H9 (cell line): ENCODE data around the gene PACS1. TPM values are rescaled to one million over a fixed set of nuclear protein-coding genes. Genes with fewer than 3 reads are reported as not detected.

Source experiments
- DNase-seq: peaks from one replicate; pipeline ENCODE4 v3.0.0-alpha.2; 2017
- H2AFZ ChIP-seq: one replicate; pipeline ENCODE4 v1.6.1; 2013; ENCODE audit warnings: mild to moderate bottlenecking, low read length, control low read depth, moderate library complexity
- H2AK5ac ChIP-seq: 2 replicates; pipeline ENCODE4 v1.6.1; 2013; ENCODE audit warnings: low read length, control low read depth, mixed read lengths; ENCODE audit not compliant: insufficient read length
- H2BK120ac ChIP-seq: one replicate; pipeline ENCODE4 v1.6.1; 2013; ENCODE audit warnings: low read depth, mild to moderate bottlenecking, low read length, control low read depth, inconsistent platforms; ENCODE audit not compliant: poor library complexity, severe bottlenecking
- H2BK12ac ChIP-seq: 2 replicates; pipeline ENCODE4 v1.6.1; 2013; ENCODE audit warnings: low read length, control low read depth, mixed read lengths, low read depth; ENCODE audit not compliant: insufficient read length
- H2BK15ac ChIP-seq: 2 replicates; pipeline ENCODE4 v1.6.1; 2013; ENCODE audit warnings: low read depth, low read length, control low read depth
- H2BK20ac ChIP-seq: one replicate; pipeline ENCODE4 v1.6.1; 2013; ENCODE audit warnings: low read depth, mild to moderate bottlenecking, low read length, control low read depth, inconsistent platforms; ENCODE audit not compliant: poor library complexity, severe bottlenecking
- H2BK5ac ChIP-seq: 2 replicates; pipeline ENCODE4 v1.6.1; 2013; ENCODE audit warnings: low read length, control low read depth, mixed read lengths; ENCODE audit not compliant: insufficient read length
- H3K14ac ChIP-seq: 2 replicates; pipeline ENCODE4 v1.6.1; 2013; ENCODE audit warnings: low read length, control low read depth; ENCODE audit not compliant: insufficient read depth
- H3K18ac ChIP-seq: 2 replicates; pipeline ENCODE4 v1.6.1; 2013; ENCODE audit warnings: low read depth, mild to moderate bottlenecking, mixed read lengths, low read length, control low read depth; ENCODE audit not compliant: insufficient read length
- H3K23ac ChIP-seq: 2 replicates; pipeline ENCODE4 v1.6.1; 2013; ENCODE audit warnings: low read length, control low read depth, mixed read lengths, low read depth; ENCODE audit not compliant: insufficient read length
- H3K23me2 ChIP-seq: 2 replicates; pipeline ENCODE4 v1.6.1; 2013; ENCODE audit warnings: low read depth, mild to moderate bottlenecking, mixed read lengths, low read length, control low read depth; ENCODE audit not compliant: insufficient read length, poor library complexity, severe bottlenecking
- H3K27ac ChIP-seq: 2 replicates; pipeline ENCODE4 v1.5.1; 2013; ENCODE audit warnings: low read length, control low read depth, mixed read lengths, low read depth; ENCODE audit not compliant: insufficient read length
- H3K27me3 ChIP-seq: 2 replicates; pipeline ENCODE4 v1.6.1; 2013; ENCODE audit warnings: low read length, control low read depth, inconsistent platforms; ENCODE audit not compliant: insufficient read depth
- H3K4ac ChIP-seq: 2 replicates; pipeline ENCODE4 v1.6.1; 2013; ENCODE audit warnings: low read depth, mild to moderate bottlenecking, control low read depth, inconsistent platforms, low read length, moderate library complexity
- H3K4me1 ChIP-seq: 2 replicates; pipeline ENCODE4 v1.6.1; 2013; ENCODE audit warnings: low read length, control low read depth, inconsistent platforms; ENCODE audit not compliant: insufficient read depth
- H3K4me2 ChIP-seq: 2 replicates; pipeline ENCODE4 v1.6.1; 2013; ENCODE audit warnings: low read length, control low read depth, mixed read lengths; ENCODE audit not compliant: insufficient read length, insufficient read depth
- H3K56ac ChIP-seq: 2 replicates; pipeline ENCODE4 v1.6.1; 2013; ENCODE audit warnings: low read depth, mild to moderate bottlenecking, mixed read lengths, low read length, control low read depth; ENCODE audit not compliant: insufficient read length
- H3K79me1 ChIP-seq: 2 replicates; pipeline ENCODE4 v1.6.1; 2013; ENCODE audit warnings: low read depth, mild to moderate bottlenecking, moderate library complexity, low read length, control low read depth, inconsistent platforms; ENCODE audit not compliant: insufficient read depth, poor library complexity, severe bottlenecking
- H3K79me2 ChIP-seq: 2 replicates; pipeline ENCODE4 v1.6.1; 2013; ENCODE audit warnings: low read length, control low read depth, inconsistent platforms; ENCODE audit not compliant: insufficient read depth
- H3K9ac ChIP-seq: 2 replicates; pipeline ENCODE4 v1.6.1; 2013; ENCODE audit warnings: low read length, control low read depth, mixed read lengths; ENCODE audit not compliant: insufficient read length; ENCODE audit errors: extremely low read depth
- H3K9me3 ChIP-seq: one replicate; pipeline ENCODE4 v1.6.1; 2013; ENCODE audit warnings: low read depth, low read length, inconsistent platforms; ENCODE audit not compliant: control insufficient read depth
- H3T11ph ChIP-seq: one replicate; pipeline ENCODE4 v1.6.1; 2013; ENCODE audit warnings: mild to moderate bottlenecking, low read length, control low read depth, inconsistent platforms
- H4K20me1 ChIP-seq: one replicate; pipeline ENCODE4 v1.6.1; 2013; ENCODE audit not compliant: control insufficient read depth, insufficient read length, insufficient read depth
- H4K5ac ChIP-seq: 2 replicates; pipeline ENCODE4 v1.6.1; 2013; ENCODE audit warnings: low read depth, mild to moderate bottlenecking, mixed read lengths, low read length, control low read depth; ENCODE audit not compliant: insufficient read length
- H4K8ac ChIP-seq: replicated peaks from 2 replicates; pipeline ENCODE4 v1.6.1; 2013; ENCODE audit warnings: low read length, control low read depth, mixed read lengths, low read depth; ENCODE audit not compliant: insufficient read length
- H4K91ac ChIP-seq: 2 replicates; pipeline ENCODE4 v1.6.1; 2013; ENCODE audit warnings: low read depth, mild to moderate bottlenecking, moderate library complexity, mixed read lengths, low read length, control low read depth; ENCODE audit not compliant: insufficient read length
- H3K27ac Mint-ChIP-seq, 3 experiments: 2 replicates in 2 of 3; 3 replicates in 1 of 3; pipeline ENCODE4 v1.8.0; 2020 to 2021; ENCODE audit warnings: mixed read lengths in 3 of 3, mild to moderate bottlenecking in 1 of 3, moderate library complexity in 1 of 3
- H3K27me3 Mint-ChIP-seq: 2 replicates; pipeline ENCODE4 v1.8.0; 2021; ENCODE audit warnings: low read depth, mild to moderate bottlenecking, moderate library complexity, mixed read lengths
- H3K36me3 Mint-ChIP-seq, 3 experiments: 2 replicates in 2 of 3; 3 replicates in 1 of 3; pipeline ENCODE4 v1.8.0; 2020 to 2021; ENCODE audit warnings: low read depth in 3 of 3, mixed read lengths in 3 of 3; ENCODE audit not compliant: insufficient read depth in 1 of 3
- H3K4me1 Mint-ChIP-seq, 2 experiments: 2 replicates each; pipeline ENCODE4 v1.8.0; 2020; ENCODE audit warnings: mixed read lengths in 2 of 2
- H3K4me3 Mint-ChIP-seq, 2 experiments: 2 replicates in 1 of 2; 3 replicates in 1 of 2; pipeline ENCODE4 v1.8.0; 2020 to 2021; ENCODE audit warnings: mild to moderate bottlenecking in 2 of 2, mixed read lengths in 2 of 2, moderate library complexity in 1 of 2
- H3K9me3 Mint-ChIP-seq, 2 experiments: 2 replicates in 1 of 2; 3 replicates in 1 of 2; pipeline ENCODE4 v1.8.0; 2020; ENCODE audit warnings: mild to moderate bottlenecking in 2 of 2, mixed read lengths in 2 of 2, moderate library complexity in 1 of 2
- WGBS: extraction: QIAGEN DNeasy Blood & Tissue Kit; methylation state at CpG from one replicate; pipeline ENCODE4 v1.1.7; 2013; ENCODE audit warnings: missing lambda C conversion rate, low lambda C conversion rate, mixed read lengths; ENCODE audit not compliant: insufficient read length; ENCODE audit errors: extremely low coverage; 5-methylcytosine and 5-hydroxymethylcytosine counted together
- total RNA-seq: library from RNA; stranded (reverse); gene quantifications from 2 replicates; pipeline ENCODE4 v1.2.1, GENCODE V29; 2021
- TF ChIP-seq, protein P1 (sequence below): fragments of 200-600 bp; sonication (generic); conservative IDR thresholded peaks from 3 replicates; pipeline ENCODE4 v1.8.0; 2021; ENCODE audit warnings: antibody characterized with exemption, mild to moderate bottlenecking

PACS1 gene
- total RNA-seq, 1 experiment from 2014 or later = 35.5 TPM

DNA sequence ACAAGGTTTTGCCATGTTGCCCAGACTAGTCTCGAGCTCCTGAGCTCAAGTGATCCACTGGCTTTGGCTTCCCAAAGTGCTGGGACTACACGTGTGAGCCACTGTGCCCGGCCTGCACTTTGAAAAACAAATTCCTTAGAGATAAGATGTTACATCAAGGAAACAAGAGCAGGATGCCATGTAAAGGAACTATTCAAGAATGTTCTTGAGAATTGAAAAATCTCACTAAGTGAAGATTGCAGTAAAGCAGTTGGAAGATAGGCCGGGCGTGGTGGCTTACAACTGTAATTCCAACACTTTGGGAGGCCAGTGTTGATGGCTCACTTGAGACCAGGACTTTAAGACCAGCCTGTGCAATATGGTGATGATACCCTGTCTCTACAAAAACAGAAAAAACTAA is 88.1 kb downstream of the PACS1 start:
- H3K4ac ChIP-seq = no peak overlapping the region
- H3K4me3 Mint-ChIP-seq = no peak overlapping the region
- H3K23me2 ChIP-seq = no peaks in the 10 kb centered on the region
- H4K20me1 ChIP-seq = no peaks in the 10 kb centered on the region
- H3K23ac ChIP-seq = no peak overlapping the region
- no peak overlapping the region for H4K91ac ChIP-seq
- H3K56ac ChIP-seq = no peak overlapping the region
- no peak overlapping the region for H3K18ac ChIP-seq
- H3K9me3 ChIP-seq = no peaks in the 10 kb centered on the region
- H2BK12ac ChIP-seq = no peak overlapping the region
- H3T11ph ChIP-seq = no peak overlapping the region
- H2BK5ac ChIP-seq = no peak overlapping the region
- no peaks in the 10 kb centered on the region for H3K9me3 Mint-ChIP-seq
- no peak overlapping the region for H3K9ac ChIP-seq
- no peak overlapping the region for H2BK20ac ChIP-seq
- no peaks in the 10 kb centered on the region for H3K4me1 ChIP-seq
- no peaks in the 10 kb centered on the region for H3K79me1 ChIP-seq
- no peaks in the 10 kb centered on the region for H3K36me3 Mint-ChIP-seq
- no peaks in the 10 kb centered on the region for H3K79me2 ChIP-seq
- no peak overlapping the region for H3K14ac ChIP-seq
- no peak overlapping the region for H2AK5ac ChIP-seq
- H3K27ac Mint-ChIP-seq = no peak overlapping the region
- no peak overlapping the region for H4K5ac ChIP-seq
- H3K4me2 ChIP-seq = no peak overlapping the region
- no peak overlapping the region for H2BK120ac ChIP-seq
- no peak overlapping the region for H2AFZ ChIP-seq
- no CpG with 5 or more reads among the region's 5 CpGs for WGBS
- no peaks in the 10 kb centered on the region for H3K27me3 ChIP-seq
- no peaks in the 10 kb centered on the region for H3K27me3 Mint-ChIP-seq
- H2BK15ac ChIP-seq = no peak overlapping the region
- TF ChIP-seq, protein P1, sequence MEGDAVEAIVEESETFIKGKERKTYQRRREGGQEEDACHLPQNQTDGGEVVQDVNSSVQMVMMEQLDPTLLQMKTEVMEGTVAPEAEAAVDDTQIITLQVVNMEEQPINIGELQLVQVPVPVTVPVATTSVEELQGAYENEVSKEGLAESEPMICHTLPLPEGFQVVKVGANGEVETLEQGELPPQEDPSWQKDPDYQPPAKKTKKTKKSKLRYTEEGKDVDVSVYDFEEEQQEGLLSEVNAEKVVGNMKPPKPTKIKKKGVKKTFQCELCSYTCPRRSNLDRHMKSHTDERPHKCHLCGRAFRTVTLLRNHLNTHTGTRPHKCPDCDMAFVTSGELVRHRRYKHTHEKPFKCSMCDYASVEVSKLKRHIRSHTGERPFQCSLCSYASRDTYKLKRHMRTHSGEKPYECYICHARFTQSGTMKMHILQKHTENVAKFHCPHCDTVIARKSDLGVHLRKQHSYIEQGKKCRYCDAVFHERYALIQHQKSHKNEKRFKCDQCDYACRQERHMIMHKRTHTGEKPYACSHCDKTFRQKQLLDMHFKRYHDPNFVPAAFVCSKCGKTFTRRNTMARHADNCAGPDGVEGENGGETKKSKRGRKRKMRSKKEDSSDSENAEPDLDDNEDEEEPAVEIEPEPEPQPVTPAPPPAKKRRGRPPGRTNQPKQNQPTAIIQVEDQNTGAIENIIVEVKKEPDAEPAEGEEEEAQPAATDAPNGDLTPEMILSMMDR = no peak
- no peak overlapping the region for H3K27ac ChIP-seq
- no peak for DNase-seq
- H3K4me1 Mint-ChIP-seq = no peaks in the 10 kb centered on the region
- H4K8ac ChIP-seq = no peak overlapping the region
